Gastrocnemius medialis (tissue), 4 donors: ENCODE data around the gene OR2A1.
"Not testable (repeated sequence)": the region's sequence is repeated elsewhere in the genome, so short reads cannot be mapped to it uniquely, and the experiment has no call there.

Experiments
- POLR2A ChIP-seq, 2 donors: fragments of 450-650 bp; IDR thresholded peaks; one replicate each; pipeline ENCODE4 v1.6.1; 2017; ENCODE audit warnings: antibody characterized with exemption in 2 of 2, mild to moderate bottlenecking in 2 of 2, moderate library complexity in 2 of 2
- TF ChIP-seq, protein P1 (sequence below), 5 experiments: fragments of 450-650 bp in 3 of 5; fragments of 200-600 bp in 2 of 5; sonication (generic) in 2 of 5; IDR thresholded peaks in 4 of 5; conservative IDR thresholded peaks in 1 of 5; 1 replicate in 4 of 5; 2 replicates in 1 of 5; pipeline ENCODE4 v1.5.1; 2016 to 2019; ENCODE audit warnings: antibody characterized with exemption in 5 of 5, mild to moderate bottlenecking in 3 of 5, moderate library complexity in 3 of 5

DNA sequence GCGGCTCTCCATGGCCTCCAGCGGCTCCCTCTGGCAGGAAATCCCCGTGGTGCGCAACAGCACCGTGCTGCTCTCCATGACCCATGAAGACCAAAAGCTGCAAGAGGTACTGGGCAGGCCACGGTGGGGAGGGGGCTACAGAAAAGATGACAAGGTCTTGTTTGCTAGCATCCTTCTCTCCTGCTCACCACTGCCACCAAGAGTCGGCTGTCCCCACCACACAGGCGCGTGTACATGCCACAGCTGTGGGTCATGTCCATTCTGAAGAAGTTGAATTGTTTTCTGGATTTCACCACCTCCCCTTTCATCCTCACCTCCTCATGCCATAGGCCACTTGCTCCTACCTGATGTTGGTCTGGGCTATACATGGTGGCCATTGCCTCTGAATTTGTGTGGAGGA lies 55.0 kb downstream of the OR2A1 start:
- TF ChIP-seq, protein P1, sequence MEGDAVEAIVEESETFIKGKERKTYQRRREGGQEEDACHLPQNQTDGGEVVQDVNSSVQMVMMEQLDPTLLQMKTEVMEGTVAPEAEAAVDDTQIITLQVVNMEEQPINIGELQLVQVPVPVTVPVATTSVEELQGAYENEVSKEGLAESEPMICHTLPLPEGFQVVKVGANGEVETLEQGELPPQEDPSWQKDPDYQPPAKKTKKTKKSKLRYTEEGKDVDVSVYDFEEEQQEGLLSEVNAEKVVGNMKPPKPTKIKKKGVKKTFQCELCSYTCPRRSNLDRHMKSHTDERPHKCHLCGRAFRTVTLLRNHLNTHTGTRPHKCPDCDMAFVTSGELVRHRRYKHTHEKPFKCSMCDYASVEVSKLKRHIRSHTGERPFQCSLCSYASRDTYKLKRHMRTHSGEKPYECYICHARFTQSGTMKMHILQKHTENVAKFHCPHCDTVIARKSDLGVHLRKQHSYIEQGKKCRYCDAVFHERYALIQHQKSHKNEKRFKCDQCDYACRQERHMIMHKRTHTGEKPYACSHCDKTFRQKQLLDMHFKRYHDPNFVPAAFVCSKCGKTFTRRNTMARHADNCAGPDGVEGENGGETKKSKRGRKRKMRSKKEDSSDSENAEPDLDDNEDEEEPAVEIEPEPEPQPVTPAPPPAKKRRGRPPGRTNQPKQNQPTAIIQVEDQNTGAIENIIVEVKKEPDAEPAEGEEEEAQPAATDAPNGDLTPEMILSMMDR (IDR thresholded peaks at IDR 0.05 in 4 of 5, conservative IDR thresholded peaks at IDR 0.05 in 1 of 5), result not testable (repeated sequence)
- not testable (repeated sequence) for TF ChIP-seq POLR2A (IDR thresholded peaks at IDR 0.05)
